HG03342 (cell line): ENCODE data around the gene N4BP3.
"Not testable (repeated sequence)": the region's sequence is repeated elsewhere in the genome, so short reads cannot be mapped to it uniquely, and the experiment has no call there.

ENCODE experiments used
- ATAC-seq: cut with Tn5 transposase; IDR thresholded peaks from one replicate; pipeline ENCODE4 v1.9.1; 2021; ENCODE audit warnings: mild to moderate bottlenecking, moderate library complexity; ENCODE audit not compliant: unreplicated experiment

Gene N4BP3

GRCh38 chr5:178121391-178122276 lies 8.3 kb downstream of the N4BP3 start:
- no peak for ATAC-seq

- ATAC-seq: no peak
Measured at GRCh38 chr5:178122346-178122745, 9.0 kb downstream of the N4BP3 start.

- no peak for ATAC-seq
Measured at GRCh38 chr5:178123094-178123965, 10.0 kb downstream of the N4BP3 start.

GRCh38 chr5:178123966-178124925 lies 10.9 kb downstream of the N4BP3 start:
- no peak for ATAC-seq

- ATAC-seq: no peak
Measured at GRCh38 chr5:178125253-178125906, 12.0 kb downstream of the N4BP3 start.

- no peak for ATAC-seq
Measured at GRCh38 chr5:178126556-178126955, 13.2 kb downstream of the N4BP3 start.

- ATAC-seq: not testable (repeated sequence)
Measured at GRCh38 chr5:178127300-178128009, 14.1 kb downstream of the N4BP3 start.

GRCh38 chr5:178129296-178129695 lies 16.0 kb downstream of the N4BP3 start:
- ATAC-seq: no peak

- not testable (repeated sequence) for ATAC-seq
Measured at GRCh38 chr5:178130234-178130575, 16.9 kb downstream of the N4BP3 start.

GRCh38 chr5:178130576-178131445 lies 17.5 kb downstream of the N4BP3 start, which contains the start of gene RMND5B:
TSS of gene RMND5B (plus strand) at chr5:178131014. CDS start at chr5:178138120, 7,106 bp downstream.
- ATAC-seq: peak; percentile 85

GRCh38 chr5:178131446-178131996 lies 18.2 kb downstream of the N4BP3 start:
- no peak for ATAC-seq

GRCh38 chr5:178136990-178137389 lies 23.7 kb downstream of the N4BP3 start:
- no peak for ATAC-seq

GRCh38 chr5:178137991-178138390 lies 24.7 kb downstream of the N4BP3 start:
- ATAC-seq: no peak

GRCh38 chr5:178141550-178141949 lies 28.2 kb downstream of the N4BP3 start:
- no peak for ATAC-seq

GRCh38 chr5:178142642-178143041 lies 29.3 kb downstream of the N4BP3 start:
- no peak for ATAC-seq

- no peak for ATAC-seq
Measured at GRCh38 chr5:178143246-178143645, 29.9 kb downstream of the N4BP3 start.

- ATAC-seq: no peak
Measured at GRCh38 chr5:178143901-178144300, 30.6 kb downstream of the N4BP3 start.
